ENCODE data around the gene C1orf167.

DNA sequence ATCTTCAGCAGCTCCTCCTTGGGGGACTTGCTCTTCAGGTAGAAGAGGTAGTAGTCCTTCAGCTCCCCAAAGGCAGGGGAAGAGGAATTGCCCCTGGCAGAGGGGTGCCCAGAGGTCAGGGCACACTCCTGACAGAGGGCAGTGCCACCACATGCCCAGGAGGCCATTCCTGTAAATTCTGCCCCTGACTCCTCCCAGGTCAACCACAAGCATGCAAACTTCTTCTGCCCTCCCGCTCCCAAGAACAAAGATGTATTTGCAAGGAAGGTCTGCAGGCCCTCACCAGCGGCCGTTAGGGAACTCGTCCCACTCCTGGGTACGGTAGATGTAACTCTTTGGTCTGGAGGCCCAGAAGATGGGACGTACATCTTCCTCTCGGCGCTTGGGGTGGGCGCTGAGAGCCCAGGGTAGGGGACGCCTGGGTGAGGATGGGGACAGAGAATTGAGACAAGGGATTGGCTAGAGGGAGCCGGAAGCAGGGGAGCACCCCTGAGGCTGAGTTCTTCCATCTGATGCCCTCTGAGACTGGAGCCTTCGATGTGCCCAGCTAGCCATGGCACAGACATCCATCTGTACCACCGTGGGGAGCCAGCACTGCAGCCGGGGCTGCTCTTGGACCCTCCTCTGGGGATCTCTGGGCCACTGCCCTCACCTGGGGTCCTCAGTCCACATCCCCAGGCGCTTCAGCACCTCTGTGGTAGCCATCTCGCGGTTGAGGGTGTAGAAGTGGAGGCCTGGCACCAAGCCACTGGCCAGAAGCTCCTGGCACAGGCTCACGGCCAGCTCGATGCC lies 32.6 kb downstream of the C1orf167 start:
- TF ChIP-seq, protein P1, sequence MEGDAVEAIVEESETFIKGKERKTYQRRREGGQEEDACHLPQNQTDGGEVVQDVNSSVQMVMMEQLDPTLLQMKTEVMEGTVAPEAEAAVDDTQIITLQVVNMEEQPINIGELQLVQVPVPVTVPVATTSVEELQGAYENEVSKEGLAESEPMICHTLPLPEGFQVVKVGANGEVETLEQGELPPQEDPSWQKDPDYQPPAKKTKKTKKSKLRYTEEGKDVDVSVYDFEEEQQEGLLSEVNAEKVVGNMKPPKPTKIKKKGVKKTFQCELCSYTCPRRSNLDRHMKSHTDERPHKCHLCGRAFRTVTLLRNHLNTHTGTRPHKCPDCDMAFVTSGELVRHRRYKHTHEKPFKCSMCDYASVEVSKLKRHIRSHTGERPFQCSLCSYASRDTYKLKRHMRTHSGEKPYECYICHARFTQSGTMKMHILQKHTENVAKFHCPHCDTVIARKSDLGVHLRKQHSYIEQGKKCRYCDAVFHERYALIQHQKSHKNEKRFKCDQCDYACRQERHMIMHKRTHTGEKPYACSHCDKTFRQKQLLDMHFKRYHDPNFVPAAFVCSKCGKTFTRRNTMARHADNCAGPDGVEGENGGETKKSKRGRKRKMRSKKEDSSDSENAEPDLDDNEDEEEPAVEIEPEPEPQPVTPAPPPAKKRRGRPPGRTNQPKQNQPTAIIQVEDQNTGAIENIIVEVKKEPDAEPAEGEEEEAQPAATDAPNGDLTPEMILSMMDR (IDR thresholded peaks at IDR 0.05; ENCODE audit: insufficient read depth, low read length, poor library complexity, severe bottlenecking), result no peak
- TF ChIP-seq EZH2phosphoT487 (conservative IDR thresholded peaks at IDR 0.05; ENCODE audit: low read length), result no peak
